Measurements from ENCODE around the gene PGGHG. TPM values are rescaled to one million over a fixed set of nuclear protein-coding genes. Genes with fewer than 3 reads are reported as not detected.

PGGHG gene
- total RNA-seq, 1 experiment from 2014 or later, result 9.5 TPM

GRCh38 chr11:282171-282570 lies 6.8 kb upstream of the PGGHG start:
- DNase-seq, result no peak
- no TSS peak for BruUV-seq (replicated peaks)
- Mint-ChIP-seq H3K36me3 (ENCODE audit: insufficient read depth, unreplicated experiment) (no peaks in the 10 kb centered on the region), H3K27ac (ENCODE audit: unreplicated experiment) (no peak overlapping the region), H3K9me3 (ENCODE audit: low read depth, unreplicated experiment) (no peaks in the 10 kb centered on the region), H3K4me1 (ENCODE audit: low read depth, unreplicated experiment) (no peaks in the 10 kb centered on the region), H3K4me3 (ENCODE audit: low read depth, unreplicated experiment) (no peak overlapping the region), H3K27me3 (ENCODE audit: unreplicated experiment) (peaks cover 90% of the 10 kb centered on the region)
- intact Hi-C loops (cut with micrococcal nuclease; ENCODE audit: unreplicated experiment), result no loop called here
- CTCF ChIA-PET, result no interaction called here
- TF ChIP-seq, protein P1, sequence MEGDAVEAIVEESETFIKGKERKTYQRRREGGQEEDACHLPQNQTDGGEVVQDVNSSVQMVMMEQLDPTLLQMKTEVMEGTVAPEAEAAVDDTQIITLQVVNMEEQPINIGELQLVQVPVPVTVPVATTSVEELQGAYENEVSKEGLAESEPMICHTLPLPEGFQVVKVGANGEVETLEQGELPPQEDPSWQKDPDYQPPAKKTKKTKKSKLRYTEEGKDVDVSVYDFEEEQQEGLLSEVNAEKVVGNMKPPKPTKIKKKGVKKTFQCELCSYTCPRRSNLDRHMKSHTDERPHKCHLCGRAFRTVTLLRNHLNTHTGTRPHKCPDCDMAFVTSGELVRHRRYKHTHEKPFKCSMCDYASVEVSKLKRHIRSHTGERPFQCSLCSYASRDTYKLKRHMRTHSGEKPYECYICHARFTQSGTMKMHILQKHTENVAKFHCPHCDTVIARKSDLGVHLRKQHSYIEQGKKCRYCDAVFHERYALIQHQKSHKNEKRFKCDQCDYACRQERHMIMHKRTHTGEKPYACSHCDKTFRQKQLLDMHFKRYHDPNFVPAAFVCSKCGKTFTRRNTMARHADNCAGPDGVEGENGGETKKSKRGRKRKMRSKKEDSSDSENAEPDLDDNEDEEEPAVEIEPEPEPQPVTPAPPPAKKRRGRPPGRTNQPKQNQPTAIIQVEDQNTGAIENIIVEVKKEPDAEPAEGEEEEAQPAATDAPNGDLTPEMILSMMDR (IDR thresholded peaks at IDR 0.05; ENCODE audit: unreplicated experiment), result no peak

GRCh38 chr11:282630-283360 lies 6.1 kb upstream of the PGGHG start:
- Mint-ChIP-seq H3K4me1 (ENCODE audit: low read depth, unreplicated experiment) (peaks cover 4% of the 10 kb centered on the region), H3K27ac (ENCODE audit: unreplicated experiment) (no peak overlapping the region), H3K36me3 (ENCODE audit: insufficient read depth, unreplicated experiment) (no peaks in the 10 kb centered on the region), H3K27me3 (ENCODE audit: unreplicated experiment) (peaks cover 90% of the 10 kb centered on the region), H3K9me3 (ENCODE audit: low read depth, unreplicated experiment) (no peaks in the 10 kb centered on the region), H3K4me3 (ENCODE audit: low read depth, unreplicated experiment) (no peak overlapping the region)
- DNase-seq, result no peak
- CTCF ChIA-PET, result no interaction called here
- TF ChIP-seq, protein P1 (IDR thresholded peaks at IDR 0.05; ENCODE audit: unreplicated experiment), result no peak
- BruUV-seq (replicated peaks), result no TSS peak
- intact Hi-C loops (cut with micrococcal nuclease; ENCODE audit: unreplicated experiment), result no loop called here

DNA sequence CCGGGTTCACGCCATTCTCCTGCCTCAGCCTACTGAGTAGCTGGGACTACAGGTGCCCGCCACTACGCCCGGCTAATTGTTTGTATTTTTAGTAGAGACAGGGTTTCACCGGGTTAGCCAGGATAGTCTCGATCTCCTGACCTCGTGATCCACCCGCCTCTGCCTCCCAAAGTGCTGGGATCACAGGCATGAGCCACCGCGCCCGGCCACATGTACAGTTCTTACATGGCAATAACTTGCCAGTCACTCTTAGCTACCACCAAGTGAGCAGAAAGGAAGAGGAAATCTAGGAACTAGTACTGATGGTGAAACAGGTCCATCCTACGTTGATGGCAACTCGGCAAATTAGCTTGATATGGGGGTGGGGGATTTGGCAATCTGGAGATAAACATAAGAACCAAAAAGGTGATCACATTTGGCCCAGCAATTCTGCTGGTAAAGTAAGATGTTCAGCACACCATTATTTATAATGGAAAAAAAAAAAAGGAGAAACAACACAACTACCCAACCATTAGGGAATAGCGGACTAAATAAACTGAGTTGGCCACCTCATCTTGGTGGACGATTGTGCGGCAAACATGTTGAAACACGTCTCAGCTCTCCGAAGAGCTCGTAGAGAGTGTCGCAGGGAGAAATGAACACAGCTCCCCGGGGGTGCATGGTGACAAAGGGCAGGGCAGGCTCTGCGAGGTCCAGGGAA lies 5.4 kb upstream of the PGGHG start:
- no peaks in the 10 kb centered on the region for H3K9me3 Mint-ChIP-seq (ENCODE audit: low read depth, unreplicated experiment)
- intact Hi-C loops (cut with micrococcal nuclease; ENCODE audit: unreplicated experiment), result no loop called here

GRCh38 chr11:284105-285020 lies 4.6 kb upstream of the PGGHG start:
- CTCF ChIA-PET, result no interaction called here
- H3K36me3 Mint-ChIP-seq (ENCODE audit: insufficient read depth, unreplicated experiment), result peaks cover 5% of the 10 kb centered on the region
- H3K9me3 Mint-ChIP-seq (ENCODE audit: low read depth, unreplicated experiment), result no peaks in the 10 kb centered on the region
- H3K27me3 Mint-ChIP-seq (ENCODE audit: unreplicated experiment), result peaks cover 83% of the 10 kb centered on the region
- no peak overlapping the region for H3K27ac Mint-ChIP-seq (ENCODE audit: unreplicated experiment)
- peaks cover 9% of the 10 kb centered on the region for H3K4me1 Mint-ChIP-seq (ENCODE audit: low read depth, unreplicated experiment)
- intact Hi-C loops (cut with micrococcal nuclease; ENCODE audit: unreplicated experiment), result no loop called here
- no peak overlapping the region for H3K4me3 Mint-ChIP-seq (ENCODE audit: low read depth, unreplicated experiment)
- TF ChIP-seq, protein P1 (IDR thresholded peaks at IDR 0.05; ENCODE audit: unreplicated experiment), result no peak
- BruUV-seq (replicated peaks), result no TSS peak
- no peak for DNase-seq

More for the DNA sequence above, 5.4 kb upstream of the PGGHG start:
- Mint-ChIP-seq H3K36me3 (ENCODE audit: insufficient read depth, unreplicated experiment) (peaks cover 5% of the 10 kb centered on the region), H3K4me3 (ENCODE audit: low read depth, unreplicated experiment) (no peak overlapping the region), H3K4me1 (ENCODE audit: low read depth, unreplicated experiment) (peaks cover 9% of the 10 kb centered on the region), H3K27me3 (ENCODE audit: unreplicated experiment) (peaks cover 90% of the 10 kb centered on the region), H3K27ac (ENCODE audit: unreplicated experiment) (no peak overlapping the region)
- CTCF ChIA-PET, result interaction anchor here (0.5 kb wide), 1 partner anchor 62 kb away, joined by 3 read pairs; no protein-coding TSS in a partner anchor
- TF ChIP-seq, protein P1 (IDR thresholded peaks at IDR 0.05; ENCODE audit: unreplicated experiment), result no peak
- DNase-seq, result no peak
- no TSS peak for BruUV-seq (replicated peaks)

Data from Calu3 (cell line).